ENCODE data around the gene OLFML1. TPM values are rescaled to one million over a fixed set of nuclear protein-coding genes. Genes with fewer than 3 reads are reported as not detected.

OLFML1 gene
- polyA plus RNA-seq, 2 of the 4 experiments (the other 2 are of a cell fraction), result not detected

- H3K4me1 ChIP-seq, result no peaks in the 10 kb centered on the region
- DNase-seq (ENCODE audit: low read depth in 1 of 2, low spot score in 1 of 2) (no peak), ATAC-seq (no peak), FAIRE-seq (no peak)
- no peaks in the 10 kb centered on the region for H3K9me3 ChIP-seq
- no peak overlapping the region for H3K4me3 ChIP-seq
- H3K27ac ChIP-seq, result no peak overlapping the region
- ChIA-PET POLR2A (no interaction called here), CTCF (interaction anchor here (1.1 to 1.8 kb wide), 4 partner anchors 12 to 101 kb away, joined by 3 to 6 read pairs (median 5); no protein-coding TSS in a partner anchor)
- 59% methylated on average over 1 of the region's 1 CpG for WGBS (ENCODE audit: missing lambda C conversion rate)
- no peak overlapping the region for H3K4me2 ChIP-seq
- TF ChIP-seq HMGXB4 (CRISPR knock-in tag; IDR thresholded peaks at IDR 0.05; ENCODE audit: borderline replicate concordance) (no peak), RNF2 (IDR thresholded peaks at IDR 0.05; ENCODE audit: borderline replicate concordance, low read depth) (no peak), FOXS1 (CRISPR knock-in tag; IDR thresholded peaks at IDR 0.05) (no peak), TFCP2L1 (CRISPR knock-in tag; IDR thresholded peaks at IDR 0.05) (no peak), REST (IDR thresholded peaks at IDR 0.05) (no peak), POLR2AphosphoS2 (conservative IDR thresholded peaks at IDR 0.05; ENCODE audit: low read length) (no peak), CHD2 (IDR thresholded peaks at IDR 0.05; ENCODE audit: low read length, partially characterized antibody) (no peak), MAZ (IDR thresholded peaks at IDR 0.05; ENCODE audit: borderline replicate concordance, low read depth, low read length) (no peak), HOXA7 (CRISPR knock-in tag; IDR thresholded peaks at IDR 0.05) (no peak), SREBF2 (IDR thresholded peaks at IDR 0.05) (no peak), SMC3 (IDR thresholded peaks at IDR 0.05) (no peak), MYC (IDR thresholded peaks at IDR 0.05; ENCODE audit: borderline replicate concordance, low read length) (no peak), CBX2 (IDR thresholded peaks at IDR 0.05; ENCODE audit: borderline replicate concordance, low read depth) (no peak), HEYL (CRISPR knock-in tag; IDR thresholded peaks at IDR 0.05) (no peak), CHD4 (IDR thresholded peaks at IDR 0.05; ENCODE audit: borderline replicate concordance) (no peak)
- TF ChIP-seq, protein P1, sequence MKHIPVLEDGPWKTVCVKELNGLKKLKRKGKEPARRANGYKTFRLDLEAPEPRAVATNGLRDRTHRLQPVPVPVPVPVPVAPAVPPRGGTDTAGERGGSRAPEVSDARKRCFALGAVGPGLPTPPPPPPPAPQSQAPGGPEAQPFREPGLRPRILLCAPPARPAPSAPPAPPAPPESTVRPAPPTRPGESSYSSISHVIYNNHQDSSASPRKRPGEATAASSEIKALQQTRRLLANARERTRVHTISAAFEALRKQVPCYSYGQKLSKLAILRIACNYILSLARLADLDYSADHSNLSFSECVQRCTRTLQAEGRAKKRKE (CRISPR knock-in tag; IDR thresholded peaks at IDR 0.05; ENCODE audit: low read depth), result no peak
- TF ChIP-seq, protein P2, sequence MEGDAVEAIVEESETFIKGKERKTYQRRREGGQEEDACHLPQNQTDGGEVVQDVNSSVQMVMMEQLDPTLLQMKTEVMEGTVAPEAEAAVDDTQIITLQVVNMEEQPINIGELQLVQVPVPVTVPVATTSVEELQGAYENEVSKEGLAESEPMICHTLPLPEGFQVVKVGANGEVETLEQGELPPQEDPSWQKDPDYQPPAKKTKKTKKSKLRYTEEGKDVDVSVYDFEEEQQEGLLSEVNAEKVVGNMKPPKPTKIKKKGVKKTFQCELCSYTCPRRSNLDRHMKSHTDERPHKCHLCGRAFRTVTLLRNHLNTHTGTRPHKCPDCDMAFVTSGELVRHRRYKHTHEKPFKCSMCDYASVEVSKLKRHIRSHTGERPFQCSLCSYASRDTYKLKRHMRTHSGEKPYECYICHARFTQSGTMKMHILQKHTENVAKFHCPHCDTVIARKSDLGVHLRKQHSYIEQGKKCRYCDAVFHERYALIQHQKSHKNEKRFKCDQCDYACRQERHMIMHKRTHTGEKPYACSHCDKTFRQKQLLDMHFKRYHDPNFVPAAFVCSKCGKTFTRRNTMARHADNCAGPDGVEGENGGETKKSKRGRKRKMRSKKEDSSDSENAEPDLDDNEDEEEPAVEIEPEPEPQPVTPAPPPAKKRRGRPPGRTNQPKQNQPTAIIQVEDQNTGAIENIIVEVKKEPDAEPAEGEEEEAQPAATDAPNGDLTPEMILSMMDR (IDR thresholded peaks at IDR 0.05), result no peak
These were observed 58.0 kb downstream of the OLFML1 start for GRCh38 chr11:7543302-7543701.

DNA sequence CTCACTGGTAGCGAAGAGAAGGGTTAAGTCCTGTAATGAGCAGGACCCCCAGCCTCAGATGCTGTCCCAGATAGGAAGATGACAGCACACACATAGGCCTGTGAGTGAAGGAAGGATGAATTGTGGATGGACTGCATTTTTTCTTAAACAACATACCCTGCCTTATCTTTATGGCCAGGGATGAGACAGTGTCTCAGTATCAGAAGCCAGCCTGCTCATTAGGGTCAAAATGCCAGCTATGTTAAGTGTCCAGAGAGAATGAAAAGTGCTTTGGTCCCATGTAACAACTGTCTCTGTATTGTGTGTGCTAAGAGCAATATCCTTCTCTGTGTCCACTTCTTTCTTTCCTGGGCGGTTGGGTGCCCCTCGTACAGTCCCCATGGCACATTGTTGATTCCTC, 58.7 kb downstream of the OLFML1 start:
- Histone ChIP-seq H3K4me3 (no peak overlapping the region), H3K9me3 (no peaks in the 10 kb centered on the region), H3K4me1 (no peaks in the 10 kb centered on the region), H3K4me2 (no peak overlapping the region), H3K27ac (no peak overlapping the region)
- no peak for ATAC-seq
- CTCF ChIA-PET, result interaction anchor here (1.1 to 1.8 kb wide), 2 partner anchors 13 to 28 kb away, joined by 4 to 6 read pairs; no protein-coding TSS in a partner anchor
- no peak for TF ChIP-seq POLR2A (IDR thresholded peaks at IDR 0.05; ENCODE audit: low read length)
- TF ChIP-seq, protein P3, sequence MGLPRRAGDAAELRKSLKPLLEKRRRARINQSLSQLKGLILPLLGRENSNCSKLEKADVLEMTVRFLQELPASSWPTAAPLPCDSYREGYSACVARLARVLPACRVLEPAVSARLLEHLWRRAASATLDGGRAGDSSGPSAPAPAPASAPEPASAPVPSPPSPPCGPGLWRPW (IDR thresholded peaks at IDR 0.05), result no peak
- TF ChIP-seq, protein P2 (IDR thresholded peaks at IDR 0.05), result no peak
- TF ChIP-seq RAD21 (conservative IDR thresholded peaks at IDR 0.05 in 1 of 2, IDR thresholded peaks at IDR 0.05 in 1 of 2), result no peak
- no peak for TF ChIP-seq NFE2L2 (conservative IDR thresholded peaks at IDR 0.05; ENCODE audit: low read length)
- TF ChIP-seq KDM1A (IDR thresholded peaks at IDR 0.05; ENCODE audit: low read depth), result no peak
- TF ChIP-seq, protein P1 (CRISPR knock-in tag; IDR thresholded peaks at IDR 0.05; ENCODE audit: low read depth), result no peak
- 73% methylated on average over 3 of the region's 3 CpGs for WGBS (ENCODE audit: missing lambda C conversion rate)
- DNase-seq (ENCODE audit: low read depth in 1 of 2, low spot score in 1 of 2), result no peak
- POLR2A ChIA-PET, result no interaction called here
- no peak for FAIRE-seq
